ENCODE results near the gene OXSR1.

The OXSR1 gene

GRCh38 chr3:38265604-38266307 is 100.4 kb downstream of the OXSR1 start, which contains the start of gene SLC22A13:
Gene SLC22A13, plus strand, starts transcription at chr3:38265812. Its CDS starts 49 bp downstream, at chr3:38265861.
- H3K36me3 ChIP-seq (ENCODE audit: control insufficient read depth, insufficient read depth, low read length): no peaks in the 10 kb centered on the region
- H3K4me3 ChIP-seq (replicated peaks; ENCODE audit: low read depth, low read length): no peak within 1 kb of the TSS
- no peak for DNase-seq (ENCODE audit: extremely low read depth, insufficient read length)
- TF ChIP-seq CTCF (IDR thresholded peaks at IDR 0.05; ENCODE audit: insufficient read depth, low read length, poor library complexity, severe bottlenecking): no peak
- H3K27me3 ChIP-seq (replicated peaks; ENCODE audit: control insufficient read depth, insufficient read depth, low read length): no peaks in the 10 kb centered on the region

GRCh38 chr3:38266810-38267209 is 101.5 kb downstream of the OXSR1 start:
- DNase-seq (ENCODE audit: extremely low read depth, insufficient read length): no peak
- H3K27me3 ChIP-seq (replicated peaks; ENCODE audit: control insufficient read depth, insufficient read depth, low read length): no peaks in the 10 kb centered on the region
- H3K4me3 ChIP-seq (replicated peaks; ENCODE audit: low read depth, low read length): no peak overlapping the region
- H3K36me3 ChIP-seq (ENCODE audit: control insufficient read depth, insufficient read depth, low read length): no peaks in the 10 kb centered on the region
- no peak for TF ChIP-seq CTCF (IDR thresholded peaks at IDR 0.05; ENCODE audit: insufficient read depth, low read length, poor library complexity, severe bottlenecking)

GRCh38 chr3:38267662-38268061 is 102.3 kb downstream of the OXSR1 start:
- Histone ChIP-seq H3K27me3 (replicated peaks; ENCODE audit: control insufficient read depth, insufficient read depth, low read length) (no peaks in the 10 kb centered on the region), H3K36me3 (ENCODE audit: control insufficient read depth, insufficient read depth, low read length) (no peaks in the 10 kb centered on the region), H3K4me3 (replicated peaks; ENCODE audit: low read depth, low read length) (no peak overlapping the region)
- DNase-seq (ENCODE audit: extremely low read depth, insufficient read length): no peak
- TF ChIP-seq CTCF (IDR thresholded peaks at IDR 0.05; ENCODE audit: insufficient read depth, low read length, poor library complexity, severe bottlenecking): no peak

- Histone ChIP-seq H3K4me3 (replicated peaks; ENCODE audit: low read depth, low read length) (no peak overlapping the region), H3K36me3 (ENCODE audit: control insufficient read depth, insufficient read depth, low read length) (no peaks in the 10 kb centered on the region), H3K27me3 (replicated peaks; ENCODE audit: control insufficient read depth, insufficient read depth, low read length) (no peaks in the 10 kb centered on the region)
- no peak for TF ChIP-seq CTCF (IDR thresholded peaks at IDR 0.05; ENCODE audit: insufficient read depth, low read length, poor library complexity, severe bottlenecking)
- no peak for DNase-seq (ENCODE audit: extremely low read depth, insufficient read length)
Measured at GRCh38 chr3:38268087-38268486, 102.8 kb downstream of the OXSR1 start.

GRCh38 chr3:38268522-38268921 is 103.2 kb downstream of the OXSR1 start:
- TF ChIP-seq CTCF (IDR thresholded peaks at IDR 0.05; ENCODE audit: insufficient read depth, low read length, poor library complexity, severe bottlenecking): no peak
- H3K4me3 ChIP-seq (replicated peaks; ENCODE audit: low read depth, low read length): no peak overlapping the region
- H3K36me3 ChIP-seq (ENCODE audit: control insufficient read depth, insufficient read depth, low read length): no peaks in the 10 kb centered on the region
- DNase-seq (ENCODE audit: extremely low read depth, insufficient read length): no peak
- no peaks in the 10 kb centered on the region for H3K27me3 ChIP-seq (replicated peaks; ENCODE audit: control insufficient read depth, insufficient read depth, low read length)

- Histone ChIP-seq H3K36me3 (ENCODE audit: control insufficient read depth, insufficient read depth, low read length) (no peaks in the 10 kb centered on the region), H3K27me3 (replicated peaks; ENCODE audit: control insufficient read depth, insufficient read depth, low read length) (no peaks in the 10 kb centered on the region), H3K4me3 (replicated peaks; ENCODE audit: low read depth, low read length) (no peak overlapping the region)
- TF ChIP-seq CTCF (IDR thresholded peaks at IDR 0.05; ENCODE audit: insufficient read depth, low read length, poor library complexity, severe bottlenecking): no peak
- DNase-seq (ENCODE audit: extremely low read depth, insufficient read length): no peak
Measured at GRCh38 chr3:38270606-38271005, 105.3 kb downstream of the OXSR1 start.
